ENCODE data around the gene TAOK3.

TAOK3 gene

GRCh38 chr12:118101051-118101450 is 271.7 kb downstream of the TAOK3 start:
- Histone ChIP-seq H3K27me3 (ENCODE audit: control insufficient read depth, insufficient read depth, low read length) (no peaks in the 10 kb centered on the region), H3K9me3 (replicated peaks; ENCODE audit: low read length) (no peaks in the 10 kb centered on the region), H3K4me3 (ENCODE audit: low read length) (no peak overlapping the region), H3K36me3 (ENCODE audit: insufficient read depth, low read length) (no peaks in the 10 kb centered on the region), H3K4me2 (ENCODE audit: low read length) (no peak overlapping the region), H3K9ac (ENCODE audit: low read depth, low read length) (no peak overlapping the region), H3K4me1 (ENCODE audit: control insufficient read depth, insufficient read depth, low read length) (peaks cover 11% of the 10 kb centered on the region)
